HG03196 (cell line): Measurements from ENCODE around the gene PTH2.
"Not testable (repeated sequence)": the region's sequence is repeated elsewhere in the genome, so short reads cannot be mapped to it uniquely, and the experiment has no call there.

Experiments used
- ATAC-seq: cut with Tn5 transposase; IDR thresholded peaks from one replicate; pipeline ENCODE4 v1.9.1; 2021; ENCODE audit not compliant: unreplicated experiment

Gene PTH2

DNA sequence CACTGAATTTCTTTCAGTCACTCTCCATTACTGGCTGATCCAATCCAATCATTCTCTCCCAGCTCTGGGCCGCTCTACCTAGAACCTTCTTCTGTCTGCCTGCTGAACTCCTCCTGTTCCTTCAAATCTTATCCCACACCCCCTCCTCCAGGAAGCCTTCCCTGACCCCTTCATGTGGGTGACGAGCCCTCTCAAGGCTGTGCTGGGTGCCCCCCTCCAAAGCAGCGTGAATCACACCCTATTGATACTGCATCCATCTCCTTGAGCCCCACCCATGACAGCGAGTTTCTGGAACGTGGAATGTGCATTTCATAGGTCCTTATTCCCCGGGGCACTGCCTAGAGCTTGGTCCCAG, 25.2 kb upstream of the PTH2 start:
- no peak for ATAC-seq

DNA sequence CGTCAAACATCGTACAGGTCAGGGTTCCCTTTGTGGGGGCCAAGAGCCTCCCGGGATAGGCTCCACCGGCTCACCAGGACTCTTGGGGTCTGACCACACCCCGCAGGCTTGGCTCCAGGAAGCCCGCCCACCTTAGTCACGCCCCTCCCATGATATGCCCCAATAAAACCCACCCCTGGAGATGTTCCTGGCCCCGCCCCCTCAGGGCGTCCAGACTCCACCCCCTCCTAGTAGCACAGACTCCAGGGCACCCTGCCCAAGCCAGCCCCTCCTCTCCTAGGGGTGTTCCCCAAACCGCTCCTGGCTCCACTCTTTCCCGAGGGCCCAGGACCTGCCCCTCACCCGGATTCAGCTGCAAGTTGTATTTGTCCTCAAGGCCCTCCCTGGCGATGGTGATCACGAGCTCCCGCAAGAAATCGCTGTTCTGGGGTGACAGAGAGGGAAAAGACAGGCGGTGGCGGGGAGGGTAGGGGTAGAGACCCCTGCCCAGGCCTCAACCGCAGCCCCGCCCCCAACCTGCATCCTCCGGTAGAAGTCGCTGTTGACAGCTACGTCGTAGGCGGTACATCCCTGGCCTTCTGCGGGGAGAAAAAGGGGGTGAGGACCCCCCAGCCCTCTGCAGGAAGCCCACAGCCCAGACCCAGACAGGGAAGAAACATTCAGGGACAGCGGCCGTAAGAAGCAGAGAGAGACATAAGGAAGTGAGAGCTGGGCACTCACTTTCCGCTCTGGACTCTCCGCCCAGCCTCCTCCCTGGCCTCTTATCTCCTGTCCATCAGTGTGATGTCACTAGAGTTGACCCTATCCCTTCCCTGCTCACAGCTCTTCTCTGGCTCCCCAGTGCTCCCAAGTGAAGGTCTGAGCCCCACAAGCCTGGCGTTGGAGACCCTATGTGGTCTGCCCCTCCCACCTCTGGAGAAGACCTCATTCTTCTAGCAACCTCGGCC, 24.5 kb upstream of the PTH2 start:
- ATAC-seq: no peak

DNA sequence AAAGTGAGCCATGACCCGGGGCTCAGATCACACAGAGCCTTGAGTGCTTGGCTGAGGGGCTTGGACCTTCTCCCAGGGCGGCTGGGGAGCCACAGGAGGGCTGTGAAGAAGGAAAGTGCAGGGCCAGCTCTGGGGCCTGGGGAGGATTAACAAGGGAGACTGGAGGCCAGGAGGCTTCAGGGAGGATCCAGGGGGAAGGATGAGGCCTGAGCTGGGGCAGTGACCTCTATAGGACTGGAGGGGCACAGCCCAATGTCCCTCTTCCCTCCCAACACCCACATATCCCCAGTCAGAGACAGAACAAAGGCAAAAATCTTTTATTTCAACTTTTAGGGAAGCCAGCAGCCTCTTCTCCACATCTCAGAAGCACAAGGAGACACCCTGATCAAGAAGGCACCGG, 22.8 kb upstream of the PTH2 start:
- ATAC-seq: no peak

GRCh38 chr19:49444100-49444700, 21.0 kb upstream of the PTH2 start:
- not testable (repeated sequence) for ATAC-seq

DNA sequence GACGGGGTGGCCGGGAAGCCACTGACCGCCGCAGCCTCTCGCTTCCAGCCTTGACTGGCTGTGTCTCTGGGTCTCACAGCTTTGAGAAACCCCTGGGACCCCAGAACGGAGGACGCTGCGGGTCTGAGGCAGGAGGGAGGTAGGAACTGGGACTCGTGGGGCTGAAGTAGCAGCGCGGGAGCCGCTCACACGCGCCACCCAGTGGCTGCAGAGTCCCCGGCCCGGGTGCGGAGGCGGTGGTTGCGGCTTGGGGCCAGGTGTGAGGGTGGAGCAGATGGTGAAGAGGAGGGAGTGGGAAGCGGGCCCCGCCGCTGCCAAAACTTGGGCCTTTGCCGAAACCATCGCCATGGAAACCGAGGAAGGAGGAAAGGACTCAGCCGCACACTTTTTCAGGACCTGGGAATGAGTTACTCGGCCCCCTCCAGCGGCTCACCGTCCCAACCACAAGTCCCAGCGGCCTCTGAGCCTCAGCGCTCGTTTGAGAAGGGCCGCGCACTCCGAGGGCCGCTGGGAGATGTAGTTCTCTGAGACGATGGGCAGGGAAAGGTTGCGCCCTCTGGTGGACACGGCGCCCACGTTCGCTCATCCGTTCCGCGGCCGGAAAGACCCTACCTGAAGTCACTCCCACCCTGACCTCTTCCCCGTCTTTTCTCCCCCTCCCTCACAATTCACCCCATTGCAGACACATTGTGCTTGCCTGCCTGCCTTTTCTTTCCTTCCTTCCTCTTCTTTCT, 20.3 kb upstream of the PTH2 start:
- ATAC-seq: peak; percentile 76

- peak; percentile 17 for ATAC-seq
Observed at GRCh38 chr19:49442771-49443365, 19.6 kb upstream of the PTH2 start.

GRCh38 chr19:49442354-49442753, 19.1 kb upstream of the PTH2 start:
- ATAC-seq: no peak

GRCh38 chr19:49441960-49442350, 18.7 kb upstream of the PTH2 start:
- ATAC-seq: no peak

DNA sequence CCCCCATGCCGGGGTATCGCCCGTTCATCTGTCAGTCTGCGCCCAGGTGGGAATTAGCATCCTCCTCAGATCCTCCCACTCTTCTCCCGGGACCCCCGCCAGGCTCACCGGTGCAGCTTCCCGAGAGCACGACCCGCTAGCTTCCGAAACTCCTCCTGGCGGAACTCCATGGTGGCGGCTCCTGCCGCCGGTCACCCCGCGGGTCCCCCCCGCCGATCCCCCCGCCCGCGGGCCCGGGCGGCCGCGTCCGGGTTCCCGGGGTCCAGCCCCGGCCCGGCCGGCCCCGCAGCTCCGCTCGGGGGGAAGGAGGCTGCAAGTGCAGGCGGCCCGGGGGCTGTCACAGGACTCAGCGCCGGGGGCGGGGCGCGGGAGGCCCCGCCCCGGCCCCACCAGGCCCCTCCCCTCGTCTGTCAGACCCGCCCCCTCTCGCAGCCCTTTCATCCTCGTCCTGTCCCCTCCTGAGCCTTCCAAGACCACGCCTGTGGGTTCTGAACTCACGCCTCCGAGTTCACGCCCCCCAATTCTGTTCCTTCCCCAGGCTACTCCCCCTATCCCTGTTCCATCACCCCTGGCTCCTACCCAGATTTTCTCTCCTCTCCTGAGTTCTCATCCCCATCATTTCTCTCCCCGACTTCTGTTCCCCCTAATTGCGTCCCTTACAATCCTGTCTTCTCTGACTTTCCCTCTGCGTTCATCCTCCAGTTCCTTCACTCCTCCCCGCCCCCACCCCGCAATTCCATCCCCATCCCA, 18.1 kb upstream of the PTH2 start, which contains the start of gene SLC17A7:
TSS of gene SLC17A7 (minus strand) at position 318 of the 750 bp plus-strand sequence. CDS start at position 170, 148 bp downstream.
- ATAC-seq: no peak

DNA sequence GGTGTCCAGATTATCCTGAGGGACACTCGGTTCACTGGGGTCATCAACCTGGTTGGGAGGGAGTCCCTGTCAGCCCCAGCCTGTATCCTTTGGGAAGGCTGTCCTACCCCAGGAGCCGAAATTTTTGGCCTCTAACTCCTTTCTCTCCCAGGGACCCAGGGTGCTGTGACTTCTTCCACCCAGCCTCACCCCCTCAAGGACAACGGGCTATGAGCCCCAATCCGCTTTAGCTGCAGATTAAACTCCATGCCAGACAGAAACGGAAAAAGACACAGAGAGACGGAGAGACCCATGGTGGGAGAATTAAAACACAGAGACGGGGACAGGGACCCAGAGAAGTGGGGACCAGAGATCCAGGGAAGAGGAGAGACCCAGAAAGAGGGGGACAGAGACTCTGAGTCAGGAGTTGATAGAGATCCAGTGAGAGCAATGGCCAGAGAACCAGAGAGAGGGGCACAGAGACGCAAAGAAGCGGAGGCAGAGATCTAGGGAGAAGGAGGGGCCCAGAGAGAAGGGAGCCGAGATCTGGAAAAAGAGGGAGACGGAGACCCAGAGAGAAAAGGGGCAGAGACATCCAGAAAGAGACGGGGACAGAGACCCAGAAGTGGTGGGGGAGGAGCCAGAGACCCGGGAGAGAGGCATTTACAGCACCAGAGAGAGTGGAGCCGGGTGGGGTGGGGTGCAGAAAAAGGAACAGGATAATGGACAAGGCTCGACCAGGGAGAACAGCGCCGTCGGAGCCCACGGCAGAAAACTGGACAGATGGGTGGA, 17.4 kb upstream of the PTH2 start:
- no peak for ATAC-seq

DNA sequence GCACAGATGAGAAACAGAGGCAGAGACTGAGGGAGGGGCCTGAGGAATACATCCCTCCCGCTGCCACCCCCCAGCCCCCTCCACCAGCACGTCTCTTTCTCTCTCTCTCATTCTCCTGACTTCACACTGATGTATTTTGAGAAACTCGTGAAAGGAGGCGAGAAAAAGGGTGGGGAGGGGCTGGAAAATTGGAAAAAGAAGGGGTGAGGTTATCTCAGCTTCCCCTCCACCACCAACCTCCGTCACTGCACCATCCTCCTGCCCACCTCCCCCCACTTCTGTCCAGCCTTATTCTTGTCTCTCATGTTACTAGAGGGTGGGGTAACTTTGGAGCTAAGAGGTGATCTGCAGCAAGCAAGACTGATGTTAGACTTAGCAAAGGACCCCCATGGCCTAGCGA, 16.6 kb upstream of the PTH2 start:
- no peak for ATAC-seq

DNA sequence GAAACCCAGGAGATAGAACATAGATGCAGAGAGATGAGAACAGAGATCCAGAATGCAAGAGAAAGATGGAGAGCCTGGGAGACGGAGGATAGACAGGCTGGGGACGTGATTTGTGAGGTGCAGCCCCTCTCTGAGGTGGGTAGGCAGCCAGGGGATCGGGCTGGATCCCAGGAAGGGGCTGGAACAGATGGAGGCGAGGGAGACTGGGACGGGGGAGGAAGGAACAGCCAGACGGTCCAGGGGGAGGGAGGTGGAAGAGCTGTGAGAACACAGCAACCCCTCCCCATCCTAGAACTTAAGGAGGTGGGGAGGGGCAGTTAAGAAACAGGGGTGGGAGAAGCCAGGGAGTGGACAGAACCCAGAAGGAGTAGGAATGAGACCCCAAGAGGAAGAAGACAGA, 15.0 kb upstream of the PTH2 start:
- ATAC-seq: no peak

DNA sequence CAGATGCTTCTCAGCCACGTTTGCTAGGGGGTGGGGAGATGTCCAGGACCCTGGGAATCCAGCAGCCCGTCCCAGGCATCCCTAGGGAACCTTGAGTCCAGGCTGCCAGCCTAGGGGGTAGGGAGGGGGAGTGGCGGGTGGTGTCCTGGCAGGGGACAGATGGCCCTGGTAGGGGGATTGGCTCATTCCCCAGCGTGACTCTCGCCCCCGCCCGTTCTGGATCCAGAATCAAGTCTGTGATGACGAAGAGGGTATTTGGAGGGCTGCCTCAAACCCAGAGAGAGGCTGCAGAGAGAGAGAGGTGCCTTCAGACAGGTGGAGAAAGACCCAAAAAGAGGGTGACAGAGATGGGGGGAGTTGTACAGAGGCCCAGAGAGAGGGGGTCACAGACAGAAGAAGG, 14.0 kb upstream of the PTH2 start:
- ATAC-seq: no peak

DNA sequence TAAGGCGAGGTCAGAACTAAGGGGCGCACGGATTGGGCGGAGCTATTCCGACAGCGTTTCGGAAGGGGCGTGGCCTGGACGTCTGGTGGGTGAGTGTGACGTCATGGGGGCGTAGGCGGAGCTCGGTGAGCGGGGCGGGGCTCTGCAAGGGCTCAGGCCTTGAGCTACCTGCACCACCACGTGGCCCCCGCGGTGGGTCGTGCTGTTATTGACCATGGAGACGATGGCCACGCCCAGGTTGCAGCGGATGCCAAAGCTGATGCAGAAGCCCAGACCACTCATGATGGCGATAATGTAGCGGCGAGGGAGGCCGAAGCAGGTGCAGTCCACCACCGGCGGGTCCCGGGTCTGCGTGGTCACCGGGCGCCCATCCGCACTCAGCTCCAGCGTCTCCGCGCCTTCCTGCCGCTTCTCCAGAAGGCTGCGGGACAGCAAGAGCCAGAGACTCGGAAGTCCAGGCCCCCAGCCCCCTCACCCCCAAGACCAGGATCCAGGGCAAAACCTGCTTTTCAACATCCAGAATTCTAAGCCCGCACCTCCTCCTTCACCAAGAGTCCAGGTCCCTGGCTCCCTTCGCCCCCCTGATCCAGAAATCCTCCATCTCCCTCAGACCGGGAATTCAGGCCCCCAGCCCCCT, 13.3 kb upstream of the PTH2 start:
- no peak for ATAC-seq

- no peak for ATAC-seq
Observed at GRCh38 chr19:49435670-49436069, 12.4 kb upstream of the PTH2 start.

DNA sequence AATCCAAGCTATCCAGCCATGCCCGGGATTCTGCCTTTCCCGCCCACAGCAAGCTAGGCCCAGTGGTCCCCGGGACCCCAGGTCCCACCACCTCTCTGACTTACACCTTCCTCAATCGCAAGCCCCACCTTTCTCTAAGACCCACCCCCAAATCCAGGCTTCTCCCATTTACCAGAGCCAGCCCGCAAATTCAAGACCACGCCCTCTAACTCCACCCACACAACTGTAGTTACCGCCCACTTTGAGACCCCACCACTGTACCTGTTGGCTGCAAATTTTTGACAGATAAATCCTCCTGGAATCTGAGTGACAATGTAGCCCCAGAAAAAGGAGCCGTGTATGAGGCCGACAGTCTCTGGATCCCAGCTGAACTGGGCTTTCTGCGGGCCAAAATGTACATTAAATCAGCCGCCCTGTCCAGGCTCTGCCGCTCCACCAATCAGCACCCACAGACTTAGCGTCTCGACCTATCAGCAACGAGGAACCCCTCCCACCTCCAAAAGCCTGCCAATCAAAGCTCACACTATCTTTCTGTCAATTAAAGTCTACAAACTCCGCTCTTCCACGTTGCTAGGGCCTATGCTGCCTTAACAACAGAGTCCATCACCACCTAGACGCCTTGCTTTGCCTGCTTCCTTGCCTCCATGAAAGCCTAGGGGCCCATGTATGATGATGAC, 11.8 kb upstream of the PTH2 start:
- ATAC-seq: no peak

DNA sequence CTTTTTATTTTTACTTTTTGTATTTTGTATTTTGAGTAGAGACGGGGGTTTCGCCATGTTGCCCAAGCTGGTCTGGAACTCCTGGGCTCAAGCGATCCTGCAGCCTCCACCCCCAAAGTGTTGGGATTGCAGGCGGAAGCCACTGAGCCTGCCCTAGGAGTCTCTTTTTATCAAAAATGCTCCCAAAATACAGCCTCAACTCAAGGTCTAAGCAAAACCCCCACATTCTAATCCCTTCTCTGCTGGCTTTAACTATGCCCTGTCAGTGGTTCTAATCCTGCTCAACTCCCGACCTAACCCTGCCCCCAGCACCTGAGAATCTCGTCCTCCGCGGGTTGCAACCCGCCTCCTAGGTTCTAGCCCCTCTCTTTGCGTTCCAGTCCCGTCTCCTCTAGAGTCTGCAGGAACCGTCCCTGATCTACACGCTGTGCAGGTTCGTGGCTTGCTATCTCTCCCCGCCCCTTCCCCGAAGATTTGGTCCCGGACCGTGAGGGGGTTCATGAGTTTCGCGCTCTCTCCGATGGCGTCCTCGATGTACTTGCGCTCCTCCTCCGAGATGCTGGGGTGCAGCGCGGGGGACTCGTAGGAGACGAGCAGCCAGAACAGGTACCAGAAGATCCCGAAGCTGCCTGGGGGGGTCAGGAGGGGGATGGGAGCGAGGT, 10.1 kb upstream of the PTH2 start:
- ATAC-seq: no peak
